HEK293T (cell line): ENCODE measurements around the gene ART3.

Experiments
- CTCF ChIA-PET: fragments of 350-600 bp; formaldehyde crosslinking; extraction: SDS; loops from one replicate; lab custom pipeline; 2021; ENCODE audit warnings: antibody characterized with exemption, inconsistent platforms; lab: Yijun Ruan, JAX
- POLR2A ChIA-PET: fragments of 350-600 bp; formaldehyde crosslinking; extraction: SDS; loops from one replicate; lab custom pipeline; 2020; ENCODE audit warnings: antibody characterized with exemption, inconsistent platforms; lab: Yijun Ruan, JAX
- DNase-seq: peaks from one replicate; pipeline ENCODE4 v3.0.0; 2012; ENCODE audit warnings: mixed read lengths; ENCODE audit errors: extremely low spot score
- ARNT ChIP-seq: fragments of 450-650 bp; IDR thresholded peaks from 2 replicates; pipeline ENCODE4 v1.6.1; 2017; ENCODE audit warnings: mild to moderate bottlenecking
- BHLHE40 ChIP-seq: fragments of 450-650 bp; IDR thresholded peaks from 2 replicates; pipeline ENCODE4 v1.6.1; 2016; ENCODE audit warnings: mild to moderate bottlenecking, moderate library complexity, borderline replicate concordance
- CTBP1 ChIP-seq: fragments of 450-650 bp; IDR thresholded peaks from 2 replicates; pipeline ENCODE4 v1.6.1; 2016; ENCODE audit warnings: borderline replicate concordance
- ELF4 ChIP-seq: fragments of 450-650 bp; IDR thresholded peaks from 2 replicates; pipeline ENCODE4 v1.6.1; 2017; ENCODE audit warnings: antibody characterized with exemption
- FOXA1 ChIP-seq: fragments of 450-650 bp; IDR thresholded peaks from 2 replicates; pipeline ENCODE4 v1.6.1; 2016; ENCODE audit warnings: mild to moderate bottlenecking
- FOXK2 ChIP-seq: fragments of 450-650 bp; IDR thresholded peaks from 2 replicates; pipeline ENCODE4 v1.6.1; 2016; ENCODE audit warnings: mild to moderate bottlenecking
- FOXM1 ChIP-seq: fragments of 450-650 bp; IDR thresholded peaks from 2 replicates; pipeline ENCODE4 v1.6.1; 2017; ENCODE audit warnings: mild to moderate bottlenecking, borderline replicate concordance
- HDGF ChIP-seq: fragments of 450-650 bp; IDR thresholded peaks from 2 replicates; pipeline ENCODE4 v1.6.1; 2017; ENCODE audit warnings: antibody characterized with exemption, borderline replicate concordance
- L3MBTL2 ChIP-seq: fragments of 450-650 bp; conservative IDR thresholded peaks from 2 replicates; pipeline ENCODE4 v1.6.1; 2016; ENCODE audit warnings: mild to moderate bottlenecking
- LEF1 ChIP-seq: fragments of 450-650 bp; IDR thresholded peaks from 2 replicates; pipeline ENCODE4 v1.6.1; 2017; ENCODE audit warnings: mild to moderate bottlenecking, borderline replicate concordance
- NFRKB ChIP-seq: fragments of 450-650 bp; IDR thresholded peaks from 2 replicates; pipeline ENCODE4 v1.6.1; 2016; ENCODE audit warnings: mild to moderate bottlenecking, moderate library complexity
- PKNOX1 ChIP-seq: fragments of 450-650 bp; IDR thresholded peaks from 2 replicates; pipeline ENCODE4 v1.6.1; 2016
- SP1 ChIP-seq: fragments of 450-650 bp; IDR thresholded peaks from 2 replicates; pipeline ENCODE4 v1.6.1; 2017
- SUZ12 ChIP-seq: fragments of 450-650 bp; IDR thresholded peaks from 2 replicates; pipeline ENCODE4 v1.6.1; 2016; ENCODE audit warnings: mild to moderate bottlenecking
- TARDBP ChIP-seq: fragments of 450-650 bp; IDR thresholded peaks from 2 replicates; pipeline ENCODE4 v1.6.1; 2016
- ZNF384 ChIP-seq: fragments of 450-650 bp; IDR thresholded peaks from 2 replicates; pipeline ENCODE4 v1.6.1; 2016

ART3 gene

GRCh38 chr4:76090241-76090691 is 15.8 kb downstream of the ART3 start:
- CTCF ChIA-PET: no interaction called here
- no peak for DNase-seq
- POLR2A ChIA-PET: no interaction called here
- no peak for TF ChIP-seq SP1
- TF ChIP-seq ELF4: no peak
- TF ChIP-seq PKNOX1: no peak
- no peak for TF ChIP-seq SUZ12
- TF ChIP-seq FOXM1: no peak
- TF ChIP-seq TARDBP: no peak
- no peak for TF ChIP-seq ZNF384
- TF ChIP-seq ARNT: no peak
- no peak for TF ChIP-seq CTBP1
- TF ChIP-seq FOXK2: no peak
- no peak for TF ChIP-seq LEF1
- TF ChIP-seq FOXA1: no peak
- TF ChIP-seq BHLHE40: no peak
- TF ChIP-seq L3MBTL2: no peak
- no peak for TF ChIP-seq HDGF
- TF ChIP-seq NFRKB: no peak

DNA sequence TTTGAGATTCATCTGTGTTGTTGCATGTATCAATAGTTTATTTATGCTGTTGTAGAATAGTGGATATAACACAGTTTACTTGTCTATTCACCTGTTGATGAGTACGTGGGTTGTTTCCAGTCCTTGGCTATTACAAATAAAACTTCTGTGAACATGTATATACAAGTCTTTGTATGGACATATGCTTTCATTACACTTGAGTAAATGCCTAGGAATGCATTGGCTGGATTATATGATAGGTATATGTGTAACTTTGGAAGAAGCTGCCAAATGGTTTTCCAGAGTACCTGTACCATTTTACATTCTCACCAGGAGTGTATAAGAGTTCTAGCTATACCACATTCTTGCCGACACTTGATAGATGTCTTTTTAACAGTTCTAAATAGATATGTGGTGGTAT is 16.5 kb downstream of the ART3 start:
- TF ChIP-seq FOXM1 (no peak), ELF4 (no peak), NFRKB (no peak), HDGF (no peak), FOXA1 (no peak), FOXK2 (no peak), SP1 (no peak), CTBP1 (no peak), ZNF384 (no peak), BHLHE40 (no peak), LEF1 (no peak)
- CTCF ChIA-PET: interaction anchor here (0.6 to 0.7 kb wide), 2 partner anchors 28 to 329 kb away, joined by 3 to 5 read pairs; no protein-coding TSS in a partner anchor
- POLR2A ChIA-PET: no interaction called here
- no peak for DNase-seq

DNA sequence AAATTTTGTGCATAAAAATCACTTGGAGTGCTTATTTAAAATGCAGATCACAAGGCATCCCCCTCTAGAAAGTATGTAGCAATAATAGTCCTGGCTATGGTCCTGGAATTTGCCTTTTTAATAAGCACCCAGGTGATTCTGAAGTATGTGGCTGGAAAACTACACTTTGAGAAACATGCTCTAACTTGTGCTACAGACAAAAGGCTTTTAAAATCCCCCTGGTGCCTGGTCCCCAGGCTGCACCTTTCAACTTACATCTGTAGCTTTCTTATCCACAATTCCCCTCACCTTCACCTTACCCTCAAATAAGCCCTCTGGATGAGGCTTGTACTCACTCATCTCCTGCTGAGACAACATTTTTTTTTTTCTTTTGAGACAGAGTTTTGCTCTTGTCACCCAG is 21.1 kb downstream of the ART3 start:
- CTCF ChIA-PET: interaction anchor here (1.2 kb wide), 1 partner anchor 10 kb away, joined by 8 read pairs; no protein-coding TSS in a partner anchor
- no peak for DNase-seq
- POLR2A ChIA-PET: interaction anchor here (0.7 kb wide), 1 partner anchor 281 kb away, joined by 3 read pairs; no protein-coding TSS in a partner anchor
- TF ChIP-seq HDGF (no peak), SUZ12 (no peak), FOXK2 (no peak), CTBP1 (no peak)

GRCh38 chr4:76096076-76096475 is 21.6 kb downstream of the ART3 start:
- DNase-seq: no peak
- POLR2A ChIA-PET: no interaction called here
- CTCF ChIA-PET: interaction anchor here (1.2 kb wide), 1 partner anchor 9 kb away, joined by 8 read pairs; no protein-coding TSS in a partner anchor
- TF ChIP-seq HDGF (no peak), FOXK2 (no peak), FOXA1 (no peak), BHLHE40 (no peak), SUZ12 (no peak), ARNT (no peak), TARDBP (no peak), PKNOX1 (no peak), LEF1 (no peak), ELF4 (no peak), SP1 (no peak), L3MBTL2 (no peak), FOXM1 (no peak), ZNF384 (no peak), NFRKB (no peak)

DNA sequence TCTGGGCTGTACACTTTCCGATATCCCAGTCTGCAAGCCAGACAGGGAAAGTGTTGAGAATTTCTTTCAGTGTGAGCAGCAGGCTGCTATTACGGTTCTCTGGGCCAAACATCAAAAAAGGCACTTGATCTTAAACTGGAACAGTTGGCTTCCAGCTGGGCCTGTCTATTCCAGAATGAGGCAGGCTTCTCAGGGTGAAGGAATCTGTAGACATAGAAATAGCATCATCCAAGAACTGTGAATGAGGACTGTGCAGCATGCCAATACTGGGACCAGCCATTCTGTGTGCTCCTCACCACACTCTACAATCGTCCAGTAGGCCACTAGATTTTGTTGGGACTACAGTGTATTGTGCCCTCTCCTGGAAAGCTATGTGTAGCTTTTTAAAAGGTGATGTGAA is 31.1 kb downstream of the ART3 start:
- POLR2A ChIA-PET: no interaction called here
- DNase-seq: no peak
- CTCF ChIA-PET: interaction anchor here (0.6 to 0.8 kb wide), 2 partner anchors 10 to 110 kb away, joined by 3 to 8 read pairs; no protein-coding TSS in a partner anchor
- TF ChIP-seq ZNF384 (no peak), SP1 (no peak), BHLHE40 (no peak), FOXA1 (no peak), TARDBP (no peak), HDGF (no peak), L3MBTL2 (no peak), LEF1 (no peak), FOXM1 (no peak), SUZ12 (no peak), FOXK2 (no peak), PKNOX1 (no peak), ELF4 (no peak), ARNT (no peak), CTBP1 (no peak), NFRKB (no peak)

GRCh38 chr4:76106442-76106841 is 31.9 kb downstream of the ART3 start:
- ChIA-PET POLR2A (no interaction called here), CTCF (no interaction called here)
- DNase-seq: no peak
- TF ChIP-seq L3MBTL2 (no peak), ZNF384 (no peak), ARNT (no peak), FOXK2 (no peak), NFRKB (no peak)
